ENCODE results near the gene LPGAT1.

GRCh38 chr1:211703812-211704537 lies 126.6 kb downstream of the LPGAT1 start:
- no peak for TF ChIP-seq CTCF (IDR thresholded peaks at IDR 0.05)
- TF ChIP-seq POLR2A (IDR thresholded peaks at IDR 0.05): no peak
